Effector memory CD4-positive, alpha-beta T cell (primary cell): Measurements from ENCODE around the gene PTGER4.

ENCODE experiments used
- DNase-seq, 3 donors: peaks; one replicate each; pipeline ENCODE4 v3.0.0-alpha.2; 2020
- H3K27ac ChIP-seq: 2 replicates; pipeline ENCODE4 v1.7.0; 2013; ENCODE audit warnings: mild to moderate bottlenecking, low read length, moderate library complexity; ENCODE audit not compliant: insufficient read depth, poor library complexity, severe bottlenecking
- H3K27me3 ChIP-seq: replicated peaks from 2 replicates; pipeline ENCODE4 v1.7.0; 2013; ENCODE audit warnings: mild to moderate bottlenecking, low read length; ENCODE audit not compliant: insufficient read depth, control insufficient read depth, poor library complexity, severe bottlenecking
- H3K36me3 ChIP-seq: 2 replicates; pipeline ENCODE4 v1.7.0; 2013; ENCODE audit warnings: mild to moderate bottlenecking, low read length, moderate library complexity; ENCODE audit not compliant: control insufficient read depth, insufficient read depth
- H3K4me1 ChIP-seq: 2 replicates; pipeline ENCODE4 v1.7.0; 2013; ENCODE audit warnings: low read length, mild to moderate bottlenecking; ENCODE audit not compliant: control insufficient read depth, insufficient read depth, poor library complexity, severe bottlenecking
- H3K4me3 ChIP-seq: 2 replicates; pipeline ENCODE4 v1.7.0; 2013; ENCODE audit warnings: low read length, low read depth, mild to moderate bottlenecking; ENCODE audit not compliant: insufficient read depth, poor library complexity, severe bottlenecking
- H3K9me3 ChIP-seq: 2 replicates; pipeline ENCODE4 v1.7.0; 2013; ENCODE audit warnings: mild to moderate bottlenecking, low read length, moderate library complexity; ENCODE audit not compliant: control insufficient read depth

PTGER4 gene

DNA sequence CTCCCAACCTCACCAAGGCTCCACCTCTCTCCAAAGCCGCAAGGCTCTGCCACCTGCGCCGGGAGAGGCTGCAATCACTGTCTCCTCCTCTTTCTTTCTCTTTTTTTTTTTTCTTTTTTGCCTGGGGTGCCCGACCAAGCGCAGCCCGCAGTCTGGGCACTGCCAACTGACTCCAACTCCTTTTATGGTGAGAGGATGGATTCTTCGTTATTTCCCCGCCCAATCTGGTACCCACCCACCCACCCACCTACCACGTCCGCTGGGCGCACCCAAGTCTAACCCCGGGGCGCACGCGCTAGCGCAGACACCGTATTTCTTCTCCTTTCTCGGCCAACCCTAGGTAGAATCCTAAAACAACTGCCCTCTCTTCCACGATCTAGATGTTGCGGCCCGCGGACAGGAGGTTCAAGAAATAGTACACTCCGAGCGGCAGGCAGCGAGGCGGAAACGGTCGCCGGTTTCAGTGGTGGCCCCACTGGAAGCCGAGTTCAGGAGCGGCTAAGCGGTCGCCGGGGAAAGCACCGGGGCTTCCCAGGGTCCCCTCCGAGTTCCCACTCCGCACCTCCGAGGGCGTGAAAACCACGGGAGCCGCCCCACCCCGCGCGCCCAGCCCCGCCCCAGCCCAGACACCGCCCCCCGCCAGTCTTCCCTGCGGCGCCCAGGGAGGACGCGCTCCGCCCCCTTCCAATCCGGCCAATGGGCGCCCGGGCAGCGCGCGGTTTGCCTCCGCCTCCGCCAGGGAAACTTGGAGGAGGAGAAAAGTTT, 385 bp upstream of the PTGER4 start:
- peaks cover 26% of the 10 kb centered on the region for H3K4me1 ChIP-seq
- H3K27ac ChIP-seq = peak overlapping the region; percentile 92
- peak overlapping the region; percentile 93 for H3K4me3 ChIP-seq
- no peaks in the 10 kb centered on the region for H3K27me3 ChIP-seq
- peak; percentile 90 to 92 (median 91) for DNase-seq
- peaks cover 15% of the 10 kb centered on the region for H3K36me3 ChIP-seq
- H3K9me3 ChIP-seq = no peaks in the 10 kb centered on the region

DNA sequence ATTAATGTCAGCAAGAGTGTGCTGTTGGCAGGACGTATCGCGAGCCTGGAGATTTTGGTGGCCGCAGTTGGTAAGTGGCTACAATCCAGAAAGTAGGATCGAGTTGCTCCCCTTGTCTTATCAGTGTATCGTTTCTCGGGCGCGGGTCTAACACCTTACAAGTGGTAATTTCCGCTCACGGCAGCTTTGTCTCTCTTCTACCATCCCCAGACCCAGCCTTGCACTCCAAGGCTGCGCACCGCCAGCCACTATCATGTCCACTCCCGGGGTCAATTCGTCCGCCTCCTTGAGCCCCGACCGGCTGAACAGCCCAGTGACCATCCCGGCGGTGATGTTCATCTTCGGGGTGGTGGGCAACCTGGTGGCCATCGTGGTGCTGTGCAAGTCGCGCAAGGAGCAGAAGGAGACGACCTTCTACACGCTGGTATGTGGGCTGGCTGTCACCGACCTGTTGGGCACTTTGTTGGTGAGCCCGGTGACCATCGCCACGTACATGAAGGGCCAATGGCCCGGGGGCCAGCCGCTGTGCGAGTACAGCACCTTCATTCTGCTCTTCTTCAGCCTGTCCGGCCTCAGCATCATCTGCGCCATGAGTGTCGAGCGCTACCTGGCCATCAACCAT, 1.1 kb downstream of the PTGER4 start:
- H3K4me1 ChIP-seq = peaks cover 16% of the 10 kb centered on the region
- no peaks in the 10 kb centered on the region for H3K9me3 ChIP-seq
- H3K27ac ChIP-seq = peak overlapping the region; percentile 92
- H3K27me3 ChIP-seq = no peaks in the 10 kb centered on the region
- H3K4me3 ChIP-seq = peak overlapping the region; percentile 93
- peaks cover 15% of the 10 kb centered on the region for H3K36me3 ChIP-seq
- DNase-seq = peak; percentile 32 to 42 (median 33)

DNA sequence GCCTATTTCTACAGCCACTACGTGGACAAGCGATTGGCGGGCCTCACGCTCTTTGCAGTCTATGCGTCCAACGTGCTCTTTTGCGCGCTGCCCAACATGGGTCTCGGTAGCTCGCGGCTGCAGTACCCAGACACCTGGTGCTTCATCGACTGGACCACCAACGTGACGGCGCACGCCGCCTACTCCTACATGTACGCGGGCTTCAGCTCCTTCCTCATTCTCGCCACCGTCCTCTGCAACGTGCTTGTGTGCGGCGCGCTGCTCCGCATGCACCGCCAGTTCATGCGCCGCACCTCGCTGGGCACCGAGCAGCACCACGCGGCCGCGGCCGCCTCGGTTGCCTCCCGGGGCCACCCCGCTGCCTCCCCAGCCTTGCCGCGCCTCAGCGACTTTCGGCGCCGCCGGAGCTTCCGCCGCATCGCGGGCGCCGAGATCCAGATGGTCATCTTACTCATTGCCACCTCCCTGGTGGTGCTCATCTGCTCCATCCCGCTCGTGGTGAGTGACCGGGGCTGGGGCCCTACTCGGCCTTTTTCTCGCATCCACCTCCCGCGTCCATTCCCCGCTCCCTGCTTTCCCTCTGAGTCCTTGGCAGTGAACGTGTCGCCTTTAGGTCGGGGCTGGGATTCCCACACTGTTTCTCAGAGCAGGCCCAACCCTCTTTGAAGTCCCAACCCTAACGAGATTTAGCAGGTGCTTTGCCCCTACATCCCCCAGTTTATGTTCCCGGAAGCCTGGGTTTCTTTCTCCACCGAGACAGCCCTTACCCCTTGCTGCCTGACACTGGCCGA, 1.8 kb downstream of the PTGER4 start:
- peaks cover 10% of the 10 kb centered on the region for H3K4me1 ChIP-seq
- H3K36me3 ChIP-seq = peaks cover 15% of the 10 kb centered on the region
- peak overlapping the region; percentile 93 for H3K4me3 ChIP-seq
- peak overlapping the region; percentile 92 for H3K27ac ChIP-seq
- H3K27me3 ChIP-seq = no peaks in the 10 kb centered on the region
- H3K9me3 ChIP-seq = no peaks in the 10 kb centered on the region
- no peak for DNase-seq

DNA sequence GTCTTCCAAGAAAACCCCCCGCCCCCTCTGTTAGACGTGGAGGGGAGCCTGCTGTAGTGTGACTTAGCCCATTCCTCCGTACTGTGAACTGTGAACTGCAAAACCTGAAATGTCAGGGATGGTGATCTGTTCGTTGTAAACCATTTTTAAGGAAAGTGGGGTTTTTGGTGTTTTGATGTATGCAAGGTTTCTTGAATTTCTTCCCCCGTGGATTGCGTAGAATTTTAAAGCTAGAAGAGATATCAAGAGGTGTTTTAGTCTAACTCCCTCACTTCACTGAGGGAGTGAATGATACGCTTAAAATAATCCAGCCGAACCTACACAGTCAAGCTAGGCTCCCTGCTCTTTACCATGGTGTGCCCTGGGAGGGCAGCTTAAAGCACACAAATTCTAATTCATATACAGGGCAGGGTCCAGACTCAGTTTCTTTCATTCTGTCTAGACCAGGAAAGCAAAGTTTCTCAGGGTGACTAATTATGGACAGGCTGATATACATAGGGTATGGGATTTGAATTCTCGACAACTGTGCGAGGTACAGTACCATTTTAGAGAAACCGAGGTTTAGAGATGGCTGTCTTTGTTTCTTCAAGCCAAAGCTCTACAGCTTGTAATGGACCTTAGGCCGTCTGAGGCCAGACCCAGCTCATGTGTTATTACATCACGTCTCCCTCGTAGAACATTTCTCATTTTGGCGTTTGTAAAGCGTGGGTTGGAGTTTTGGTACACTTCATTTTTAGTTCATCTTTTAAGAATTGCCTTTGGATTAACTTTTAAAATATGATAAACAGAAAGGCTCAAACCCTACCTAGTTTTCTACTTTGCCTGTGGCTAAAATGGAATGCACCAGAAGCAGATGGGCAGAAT, 2.7 kb downstream of the PTGER4 start:
- peak overlapping the region; percentile 92 for H3K27ac ChIP-seq
- H3K9me3 ChIP-seq = no peaks in the 10 kb centered on the region
- H3K4me3 ChIP-seq = peak overlapping the region; percentile 93

DNA sequence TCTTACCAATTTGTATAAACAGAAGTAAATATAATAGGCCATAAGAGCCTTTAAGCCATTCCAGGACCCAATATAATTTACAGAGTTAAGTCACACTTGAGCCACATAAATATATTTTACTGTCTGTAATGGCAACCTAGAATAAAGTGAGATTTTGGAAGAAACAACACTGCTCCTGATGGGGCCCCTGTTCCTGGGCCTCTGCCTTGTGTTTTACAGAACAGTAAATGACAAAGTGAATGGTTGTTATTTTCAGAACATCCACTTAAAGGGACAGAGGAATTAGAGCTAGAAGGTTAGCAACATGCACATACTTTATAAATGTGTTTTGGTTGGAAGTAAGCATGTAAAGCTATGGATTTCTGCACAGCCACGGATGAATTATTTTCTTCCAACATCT, 3.6 kb downstream of the PTGER4 start:
- H3K27me3 ChIP-seq = no peaks in the 10 kb centered on the region
- DNase-seq = no peak
- peak overlapping the region; percentile 92 for H3K27ac ChIP-seq
- peak overlapping the region; percentile 93 for H3K4me3 ChIP-seq
- H3K4me1 ChIP-seq = peaks cover 7% of the 10 kb centered on the region
- no peaks in the 10 kb centered on the region for H3K9me3 ChIP-seq
- H3K36me3 ChIP-seq = peaks cover 15% of the 10 kb centered on the region

More for the DNA sequence above, 2.7 kb downstream of the PTGER4 start:
- DNase-seq = peak in 1 of 3 donors; percentile 18
- Histone ChIP-seq H3K36me3 (peaks cover 15% of the 10 kb centered on the region), H3K27me3 (no peaks in the 10 kb centered on the region), H3K4me1 (peaks cover 2% of the 10 kb centered on the region)

DNA sequence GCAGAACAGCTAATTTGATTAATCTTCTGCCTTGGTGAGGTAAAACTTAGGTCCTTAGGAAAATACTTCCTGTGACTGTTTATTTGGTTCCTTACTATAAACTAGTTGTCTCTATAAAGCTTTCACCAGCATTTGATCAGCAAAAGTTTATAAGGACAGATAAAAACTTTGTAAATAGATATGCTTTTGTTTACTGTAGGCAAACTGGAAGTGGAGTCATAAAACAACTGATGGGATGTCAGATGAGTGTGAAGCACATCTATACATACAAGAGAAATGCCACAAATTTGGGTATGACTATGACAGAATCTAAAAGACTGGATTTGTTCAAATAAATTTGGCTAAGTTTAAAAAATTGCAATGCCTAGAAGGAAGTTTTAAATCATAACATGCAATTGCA, 5.5 kb downstream of the PTGER4 start:
- Histone ChIP-seq H3K36me3 (peaks cover 19% of the 10 kb centered on the region), H3K9me3 (no peaks in the 10 kb centered on the region), H3K27me3 (no peaks in the 10 kb centered on the region), H3K4me1 (peaks cover 22% of the 10 kb centered on the region), H3K4me3 (peak overlapping the region; percentile 93), H3K27ac (peak overlapping the region; percentile 65)
- DNase-seq = no peak

DNA sequence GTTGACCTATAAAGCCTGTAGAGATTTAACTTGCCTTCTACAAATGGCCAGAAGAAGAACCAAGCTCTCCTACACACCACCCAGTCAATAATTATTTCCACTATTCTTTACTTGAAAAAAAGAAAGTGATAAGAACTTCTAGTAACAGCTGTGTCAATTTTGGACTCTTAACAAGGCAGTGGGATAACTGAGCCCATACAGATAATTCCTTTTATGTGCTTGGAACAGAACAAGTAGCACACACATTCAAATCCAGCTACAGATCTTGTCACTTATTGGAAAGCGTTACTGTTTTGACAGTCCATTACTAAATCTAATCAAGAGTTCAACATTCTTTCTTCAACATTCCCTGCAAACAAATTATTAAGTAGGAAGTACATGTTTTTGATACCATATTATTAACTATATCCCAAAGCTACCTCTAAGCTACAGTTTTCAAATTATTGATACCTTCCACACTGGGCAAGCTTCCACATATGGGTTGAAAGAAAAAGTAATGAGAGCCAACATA, 6.3 kb downstream of the PTGER4 start:
- Histone ChIP-seq H3K27me3 (no peaks in the 10 kb centered on the region), H3K9me3 (no peaks in the 10 kb centered on the region), H3K4me3 (peak overlapping the region; percentile 93), H3K4me1 (peaks cover 25% of the 10 kb centered on the region), H3K36me3 (peaks cover 22% of the 10 kb centered on the region), H3K27ac (peak overlapping the region; percentile 65)
- DNase-seq = no peak

DNA sequence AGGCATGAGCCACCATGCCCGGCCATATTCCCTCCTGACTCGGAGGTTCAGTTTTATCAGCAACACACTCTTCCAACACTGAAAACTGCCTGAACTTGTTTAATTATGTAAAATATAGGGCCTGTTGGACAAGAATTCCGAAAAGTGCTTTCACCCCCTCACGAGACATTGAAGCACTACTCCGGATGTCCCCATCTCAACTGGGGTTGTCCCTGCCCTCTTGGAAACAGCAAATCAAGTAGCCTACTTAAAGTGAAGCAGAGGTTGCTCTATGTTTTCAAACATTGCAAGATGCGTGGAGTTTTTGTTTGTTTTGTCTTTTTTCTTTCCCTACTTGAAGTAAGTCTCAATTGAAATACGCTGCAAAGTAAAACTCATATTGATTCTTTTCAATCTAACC, 7.6 kb downstream of the PTGER4 start:
- H3K27ac ChIP-seq = peak overlapping the region; percentile 65
- peak overlapping the region; percentile 43 for H3K4me3 ChIP-seq
- H3K4me1 ChIP-seq = peaks cover 25% of the 10 kb centered on the region
- H3K9me3 ChIP-seq = no peaks in the 10 kb centered on the region
- H3K27me3 ChIP-seq = no peaks in the 10 kb centered on the region
- DNase-seq = peak in 1 of 3 donors; percentile 32
- peaks cover 19% of the 10 kb centered on the region for H3K36me3 ChIP-seq

DNA sequence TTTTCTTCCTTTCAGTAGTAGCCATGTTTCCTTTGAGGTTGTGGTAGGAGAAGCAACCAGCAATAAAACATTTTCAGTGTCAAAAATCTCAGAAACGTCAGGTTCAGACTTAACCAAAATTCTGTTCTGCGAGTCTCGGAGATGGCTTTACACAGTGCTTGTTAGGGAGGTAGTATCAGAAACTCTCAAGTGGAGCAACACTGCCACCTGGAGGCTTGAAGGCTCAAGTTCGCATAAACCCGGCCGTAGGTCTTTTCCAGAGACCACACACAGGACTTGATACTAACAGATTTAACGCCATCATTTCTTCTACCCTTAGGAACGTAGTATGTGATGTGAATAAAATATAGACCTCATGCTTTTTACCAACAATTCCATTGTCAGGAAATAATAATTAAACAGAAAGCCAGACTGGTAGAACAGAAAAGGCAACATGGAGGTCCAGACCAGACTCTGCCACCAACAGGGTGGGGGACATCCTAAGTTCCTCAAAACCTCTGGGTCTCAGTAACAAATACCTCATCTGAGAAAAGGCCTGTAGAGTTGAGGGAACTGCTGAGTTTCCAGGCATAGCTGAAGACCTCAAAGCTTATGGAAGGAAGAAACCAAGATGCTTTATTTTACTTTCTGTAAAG, 8.5 kb downstream of the PTGER4 start:
- Histone ChIP-seq H3K27me3 (no peaks in the 10 kb centered on the region), H3K36me3 (peaks cover 24% of the 10 kb centered on the region), H3K27ac (peak overlapping the region; percentile 65), H3K4me1 (peaks cover 28% of the 10 kb centered on the region), H3K9me3 (no peaks in the 10 kb centered on the region), H3K4me3 (peak overlapping the region; percentile 43)
- peak; percentile 62 to 82 (median 73) for DNase-seq
